NCI-H2196 treated with DMSO at 0.1 percent for 48 hours (cell line): ENCODE results near the gene RILP.

Experiments
- DNase-seq: peaks from one replicate; lab custom pipeline; 2025; ENCODE audit not compliant: unreplicated experiment; lab: John Stamatoyannopoulos, UW

RILP gene

GRCh38 chr17:1648173-1648962 is 1.3 kb downstream of the RILP start:
- no peak for DNase-seq

GRCh38 chr17:1647802-1648171 is 1.9 kb downstream of the RILP start:
- no peak for DNase-seq

DNA sequence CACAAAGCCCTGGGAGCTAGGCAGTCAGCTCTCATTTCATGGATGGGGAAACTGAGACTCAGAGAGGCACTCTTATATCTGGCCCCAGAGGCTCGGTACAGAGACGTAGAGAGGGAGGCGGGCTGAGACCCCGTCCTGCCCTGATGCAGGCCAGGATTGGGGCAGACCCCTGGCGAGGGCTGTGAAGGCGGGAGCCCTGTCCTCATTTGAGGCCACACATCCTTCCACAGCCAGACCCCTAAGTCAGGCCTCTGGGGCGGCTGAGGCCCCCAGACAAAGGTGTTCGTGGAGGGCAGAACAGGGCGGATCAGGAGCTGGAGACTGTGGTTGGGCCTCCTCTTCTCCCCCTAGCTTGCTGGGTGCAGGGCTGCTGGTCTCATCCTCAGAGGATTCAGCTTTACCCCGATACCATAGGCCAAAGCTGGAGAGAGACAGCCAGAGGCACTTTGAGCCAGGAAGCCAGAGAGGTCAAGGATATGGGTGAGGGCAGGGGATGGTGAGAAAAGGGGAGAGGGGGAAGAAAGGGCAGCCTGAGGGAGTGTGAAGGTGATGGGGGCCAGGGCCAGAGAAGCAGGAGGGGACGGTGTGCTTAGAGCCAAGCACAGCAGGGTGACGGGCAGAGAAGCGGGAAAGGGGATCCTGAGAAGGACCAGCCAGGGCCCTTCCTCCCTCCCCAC is 3.3 kb downstream of the RILP start:
- no peak for DNase-seq

DNA sequence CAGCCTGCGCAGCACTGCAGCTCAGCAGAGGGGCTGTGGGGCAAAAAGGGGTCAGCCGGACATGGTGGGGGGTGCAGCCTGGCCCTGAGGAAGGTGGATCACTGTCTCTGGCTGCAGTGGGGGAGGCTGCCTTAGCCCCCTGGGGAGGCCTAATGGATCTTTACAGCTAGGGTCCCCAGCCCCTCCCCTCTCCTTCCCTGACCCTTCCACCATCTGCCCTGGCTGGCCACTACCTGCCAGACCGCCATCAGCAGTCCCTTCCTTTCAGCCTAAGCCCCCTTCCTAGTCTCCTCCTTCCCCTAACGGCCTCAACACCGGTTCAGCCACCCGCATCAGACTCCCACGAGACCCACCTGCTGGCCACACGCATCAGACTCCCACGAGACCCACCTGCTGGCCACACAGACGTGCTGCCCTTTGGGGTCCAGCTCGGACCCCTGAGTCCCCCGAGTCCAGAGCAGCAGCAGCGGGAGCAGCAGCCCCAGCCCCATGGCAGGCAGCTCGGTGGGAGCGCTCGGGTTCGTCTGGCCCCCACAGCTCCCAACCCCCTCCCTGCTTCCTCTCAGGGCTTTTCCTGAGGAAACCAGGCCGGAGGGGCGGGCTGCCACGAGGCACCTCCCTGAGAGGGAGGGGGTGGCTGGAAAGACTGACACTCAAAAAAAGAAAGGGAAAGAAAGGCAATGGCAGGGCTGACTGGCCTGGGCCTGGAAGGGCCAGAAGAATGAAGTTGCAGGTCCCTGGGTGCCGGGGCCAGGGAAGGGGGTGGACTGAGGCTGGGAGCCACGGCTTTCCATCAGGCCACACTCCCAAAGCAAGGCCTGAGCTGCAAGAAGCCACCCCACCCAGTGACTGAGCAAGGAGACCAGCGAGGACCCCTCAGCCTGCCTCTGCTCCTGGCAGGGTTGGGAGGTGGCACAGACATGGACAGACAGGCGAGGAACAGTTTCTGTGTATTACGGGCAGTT is 4.2 kb downstream of the RILP start, which contains the start of gene SCARF1:
TSS of gene SCARF1 (minus strand) at position 526 of the 965 bp plus-strand sequence. CDS start at position 491, 35 bp downstream.
- DNase-seq, result no peak

GRCh38 chr17:1644493-1645206 is 5.0 kb downstream of the RILP start:
- no peak for DNase-seq

DNA sequence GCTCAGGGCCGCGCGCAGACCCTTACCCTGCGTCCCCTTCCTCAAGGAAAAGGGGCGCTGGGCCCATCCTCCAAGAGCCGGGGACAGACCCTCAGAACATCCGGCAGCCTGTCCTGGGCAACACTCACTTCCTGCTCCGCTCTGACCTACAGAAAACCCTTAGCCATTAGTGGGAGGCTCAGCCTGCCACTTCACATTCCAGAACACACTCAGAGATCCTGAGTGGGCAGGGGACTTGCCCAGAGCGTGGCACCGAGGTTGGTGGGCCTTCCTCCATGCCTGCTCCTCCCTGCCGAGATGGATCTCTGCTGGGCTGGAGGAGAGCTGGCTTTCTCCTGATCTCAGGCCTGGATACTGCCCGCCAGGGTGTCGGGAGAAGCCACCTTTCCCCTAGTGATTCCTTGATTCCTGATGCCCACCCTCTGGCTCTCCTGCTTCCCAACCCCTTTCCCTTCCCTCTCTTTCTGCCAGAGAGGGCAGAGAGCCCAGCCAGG is 5.6 kb downstream of the RILP start:
- DNase-seq, result no peak

DNA sequence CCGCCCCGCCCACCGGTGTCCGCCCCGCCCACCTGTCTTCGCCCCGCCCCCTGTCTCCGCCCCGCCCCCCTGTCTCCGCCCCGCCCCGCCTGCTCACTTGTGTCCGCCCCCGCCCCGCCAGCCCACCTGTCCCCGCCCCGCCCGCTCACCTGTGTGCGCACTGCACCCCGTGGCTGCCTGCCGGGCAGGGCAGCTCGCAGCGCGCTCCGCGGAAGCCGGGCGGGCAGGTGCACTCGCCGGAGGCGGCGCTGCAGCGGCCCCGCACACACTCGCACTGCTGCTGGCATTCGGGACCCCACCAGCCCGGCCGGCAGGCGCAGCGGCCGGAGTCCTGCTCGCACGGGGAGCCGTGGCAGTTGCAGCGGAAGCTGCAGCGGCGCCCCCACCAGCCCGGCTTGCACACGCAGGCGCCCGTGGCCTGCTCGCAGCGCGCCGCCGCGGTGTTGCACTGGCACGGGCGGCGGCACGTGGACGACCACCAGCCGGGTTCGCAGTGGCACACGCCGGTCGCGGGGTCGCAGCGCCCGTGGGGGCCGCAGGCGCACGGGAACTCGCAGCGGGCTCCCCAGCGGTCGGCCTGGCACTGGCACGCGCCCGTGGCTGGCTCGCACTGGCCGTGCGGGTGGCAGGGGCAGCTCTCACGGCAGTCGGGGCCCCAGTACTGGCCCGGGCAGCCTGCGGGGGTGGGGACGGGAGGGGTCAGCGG is 6.2 kb downstream of the RILP start:
- DNase-seq, result no peak

DNA sequence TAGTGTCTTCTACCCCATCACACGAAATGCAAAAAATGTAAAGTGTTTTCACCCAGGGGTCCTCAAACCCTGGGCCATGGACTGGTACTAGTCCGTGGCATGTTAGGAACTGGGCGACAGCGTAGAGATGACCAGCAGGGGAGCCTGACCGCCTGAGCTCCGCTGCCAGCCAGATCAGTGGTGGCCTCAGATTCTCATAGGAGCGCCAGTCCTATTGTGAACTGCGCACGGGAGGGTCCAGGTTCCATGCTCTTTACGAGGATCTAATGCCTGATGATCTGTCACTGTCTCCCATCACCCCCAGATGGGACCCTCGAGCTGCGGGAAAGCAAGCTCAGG is 8.6 kb downstream of the RILP start:
- no peak for DNase-seq

DNA sequence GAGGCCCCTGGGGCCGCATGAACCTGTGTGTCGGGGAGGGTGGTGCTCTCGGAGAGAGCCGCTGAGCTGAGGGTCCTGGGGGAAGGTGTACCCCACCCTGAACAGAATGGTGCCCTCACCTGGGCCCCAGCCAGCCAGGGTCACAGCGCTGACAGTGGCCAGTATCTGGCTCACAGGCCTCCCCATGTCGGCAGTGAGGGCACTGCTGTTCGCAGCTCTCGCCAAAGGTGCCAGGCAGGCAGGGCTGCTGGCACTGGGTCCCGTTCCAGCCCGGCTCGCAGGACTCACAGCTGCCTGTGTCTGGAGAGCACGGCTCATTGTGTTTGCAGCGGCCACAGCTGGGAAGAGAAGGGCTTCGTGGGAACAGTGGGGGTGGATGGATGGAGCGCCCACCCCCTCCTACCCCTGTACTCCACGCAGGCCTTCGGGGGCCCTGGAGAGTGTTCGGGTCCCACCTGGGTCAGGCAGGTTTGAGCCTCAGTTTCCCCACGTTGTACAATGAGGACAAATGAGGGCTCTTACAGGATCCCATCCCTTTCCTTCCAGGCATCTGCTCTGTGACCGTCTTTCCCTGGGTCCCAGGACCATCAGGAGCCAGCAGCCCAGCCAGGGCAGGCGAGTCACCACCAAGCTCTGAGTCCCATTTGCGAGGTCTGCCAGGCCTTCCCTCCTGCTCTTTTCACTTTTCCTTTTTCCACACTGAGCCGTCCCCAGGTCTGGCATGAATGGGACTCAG is 9.2 kb downstream of the RILP start:
- peak; percentile 9 for DNase-seq

DNA sequence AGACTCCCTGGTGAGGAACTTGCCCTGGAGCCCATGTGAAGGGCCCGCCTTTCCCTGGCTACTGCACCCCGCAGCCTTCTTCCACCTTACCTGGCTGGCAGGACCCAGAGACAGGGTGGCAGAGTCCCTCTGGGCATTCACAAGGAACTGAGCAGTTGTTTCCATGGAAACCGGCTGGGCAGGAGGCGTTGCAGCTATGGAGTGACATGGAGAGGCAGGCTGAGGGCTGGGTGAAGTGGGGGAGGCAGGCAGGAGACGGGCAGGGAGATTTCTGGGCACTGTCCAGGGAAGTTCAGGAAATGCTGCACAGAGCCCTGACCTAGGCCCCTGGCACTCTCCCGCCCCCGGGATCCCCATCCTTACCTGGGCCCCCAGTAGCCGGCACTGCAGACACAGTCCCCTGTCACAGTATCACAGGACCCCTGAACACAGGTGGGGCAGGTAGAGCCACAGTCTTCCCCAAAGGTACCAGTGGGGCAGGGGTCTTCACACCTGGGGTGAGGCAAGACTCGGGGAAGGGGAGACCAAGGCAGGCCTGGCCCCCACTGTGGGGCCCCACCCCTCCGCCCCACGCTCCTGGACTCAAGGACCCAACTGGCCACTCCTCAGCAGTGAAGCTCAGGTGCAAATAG is 10.0 kb downstream of the RILP start:
- DNase-seq, result peak; percentile 26

DNA sequence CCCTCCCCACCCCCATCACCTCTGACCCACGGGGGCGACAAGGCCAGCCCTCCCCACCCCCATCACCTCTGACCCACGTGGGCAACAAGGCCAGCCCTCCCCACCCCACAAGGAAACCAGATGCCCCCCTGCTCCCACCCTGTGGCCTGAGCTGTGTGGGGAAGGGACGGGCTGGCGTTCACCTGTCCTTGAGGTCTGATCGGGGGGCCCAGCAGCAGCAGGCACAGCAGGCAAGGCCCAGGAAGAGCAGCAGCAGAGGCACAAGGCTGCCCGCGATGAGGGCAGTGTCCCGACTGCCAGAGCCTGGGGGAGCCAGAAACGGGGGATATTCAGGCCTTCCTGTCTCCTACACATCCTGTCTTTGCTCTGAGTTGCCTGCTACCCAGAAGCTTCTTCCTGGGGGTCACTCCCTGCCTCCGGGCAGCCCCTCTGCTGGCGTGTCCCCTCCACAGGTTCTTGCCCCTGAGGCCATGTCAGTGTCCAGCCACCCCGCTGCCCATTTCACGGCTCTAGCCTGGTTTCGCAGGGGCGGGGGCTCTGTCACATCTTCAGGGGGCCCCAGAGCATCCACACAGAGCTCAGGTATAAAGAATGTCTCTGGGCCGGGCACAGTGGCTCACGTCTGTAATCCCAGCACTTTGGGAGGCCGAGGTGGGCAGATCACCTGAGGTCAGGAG is 10.9 kb downstream of the RILP start:
- no peak for DNase-seq

GRCh38 chr17:1638171-1638590 is 11.5 kb downstream of the RILP start:
- DNase-seq, result no peak

GRCh38 chr17:1636732-1637285 is 12.9 kb downstream of the RILP start:
- no peak for DNase-seq

DNA sequence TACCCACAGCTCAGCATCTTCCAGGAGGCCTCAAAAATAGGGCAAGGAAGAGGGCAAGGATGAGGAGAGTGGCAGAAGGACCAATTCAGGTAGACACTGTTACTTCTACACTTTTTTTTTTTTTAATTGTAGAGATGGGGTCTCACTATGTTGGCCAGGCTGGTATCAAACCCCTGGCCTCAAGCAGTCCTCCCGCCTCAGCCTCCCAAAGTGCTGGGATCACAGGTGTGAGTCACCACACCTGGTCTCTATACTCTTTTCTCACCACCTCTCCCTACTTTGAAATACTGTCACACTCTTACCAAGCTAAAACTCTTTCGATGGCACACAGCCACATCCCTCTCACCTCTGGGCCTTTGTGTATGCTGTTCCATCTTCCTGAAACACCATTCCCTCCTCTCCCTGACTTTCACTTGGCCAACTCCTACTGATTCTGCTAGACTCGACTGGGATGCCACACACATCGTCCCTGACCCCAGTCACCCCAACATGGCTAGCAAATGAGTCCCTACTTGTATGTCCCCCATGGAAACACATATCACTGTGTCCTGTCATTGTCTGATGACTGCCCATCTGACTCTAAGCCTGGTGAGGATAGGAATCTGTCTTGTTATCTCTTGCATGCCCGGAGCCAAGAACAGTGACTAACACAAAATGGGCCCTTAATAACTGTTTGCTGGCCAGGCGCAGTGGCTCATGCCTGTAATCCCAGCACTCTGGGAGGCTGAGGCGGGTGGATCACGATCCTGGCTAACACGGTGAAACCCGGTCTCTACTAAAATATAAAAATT is 13.8 kb downstream of the RILP start:
- DNase-seq, result no peak

DNA sequence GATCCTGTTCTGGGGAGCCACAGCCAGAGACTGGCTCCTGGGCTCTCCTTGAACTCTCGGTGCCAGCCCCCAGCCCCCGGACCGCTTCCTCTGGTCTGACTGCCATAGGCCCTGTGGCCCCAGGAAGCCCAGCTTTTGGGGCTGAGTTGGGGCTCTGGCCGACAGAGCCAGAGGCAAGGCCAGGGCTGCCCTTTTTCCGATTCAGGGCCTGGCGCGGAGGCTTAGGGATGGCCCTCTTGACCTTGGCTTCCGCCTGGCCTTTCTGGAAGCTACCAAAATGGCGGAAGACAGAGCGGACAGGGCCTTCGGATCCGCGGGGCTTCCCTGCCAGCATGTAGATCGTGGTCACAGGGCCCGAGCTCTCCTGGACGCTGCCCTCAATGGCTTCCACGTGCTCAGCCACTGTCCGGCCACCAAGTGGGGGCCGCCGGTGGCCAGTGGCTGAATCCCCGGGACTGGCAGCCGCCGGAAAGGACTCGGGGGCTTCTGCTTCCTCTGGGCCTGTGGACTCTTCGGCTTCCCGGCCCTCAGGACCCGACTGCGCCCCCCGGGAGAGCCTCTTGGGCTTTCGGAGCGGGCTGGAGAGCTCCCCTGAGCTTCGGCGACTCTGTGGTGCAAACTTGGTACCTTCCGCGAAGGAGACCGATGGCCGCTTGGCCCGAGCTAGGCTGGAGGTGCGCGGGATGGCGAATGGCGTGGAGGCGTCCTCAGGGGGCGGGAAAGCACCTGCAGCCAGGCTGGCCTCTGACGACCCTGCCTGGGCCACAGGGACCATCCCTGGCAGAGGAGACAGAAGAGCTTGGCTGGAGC is 14.6 kb downstream of the RILP start:
- no peak for DNase-seq

GRCh38 chr17:1630662-1631061 is 19.0 kb downstream of the RILP start:
- DNase-seq, result no peak
